ENCODE results near the gene TIMP2.
"Not testable (repeated sequence)": the region's sequence is repeated elsewhere in the genome, so short reads cannot be mapped to it uniquely, and the experiment has no call there.

The TIMP2 gene

GRCh38 chr17:78885956-78886355 lies 39.2 kb downstream of the TIMP2 start:
- no peak for DNase-seq

DNA sequence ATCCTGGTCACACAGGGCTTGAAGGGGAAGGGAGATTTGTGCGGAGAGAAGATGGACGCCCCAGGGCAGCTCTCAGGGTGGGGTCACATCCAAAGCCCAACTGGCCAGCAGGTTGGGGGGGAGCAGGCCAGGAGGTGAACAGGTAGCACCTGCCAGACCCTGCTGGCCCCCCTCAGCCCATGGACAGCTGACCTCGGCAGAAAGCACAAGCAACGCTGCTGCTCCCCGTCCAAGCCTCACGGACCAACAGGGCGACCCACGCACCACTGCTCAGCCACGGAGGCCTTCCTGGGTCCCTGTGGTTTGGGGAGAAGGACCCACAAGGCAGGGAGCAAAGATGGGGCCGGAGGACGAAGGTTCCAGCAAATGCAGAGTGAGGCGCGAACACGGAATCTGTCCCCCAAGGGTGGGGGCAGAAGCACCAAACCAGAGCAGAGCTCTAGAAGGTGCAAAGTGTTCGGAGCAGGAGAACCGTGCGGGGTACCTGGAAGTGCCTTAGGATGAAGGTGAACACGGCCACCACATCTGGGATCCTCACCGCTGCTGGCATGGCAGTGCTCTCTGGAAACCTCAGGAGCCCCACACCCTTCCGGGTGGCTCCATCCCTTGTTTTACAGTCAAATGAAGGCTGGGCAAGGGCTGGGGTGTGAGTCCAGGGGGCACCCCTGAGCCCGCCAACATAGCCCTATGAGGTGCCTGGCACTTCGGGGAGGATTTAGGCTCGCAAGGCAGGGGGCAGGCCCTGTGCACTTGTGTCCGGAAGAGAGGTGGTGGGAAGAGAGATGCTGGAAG lies 40.1 kb downstream of the TIMP2 start:
- no peak for DNase-seq

GRCh38 chr17:78884148-78884825 lies 40.9 kb downstream of the TIMP2 start:
- DNase-seq = no peak

GRCh38 chr17:78883533-78884131 lies 41.6 kb downstream of the TIMP2 start:
- peak; percentile 91 for DNase-seq

DNA sequence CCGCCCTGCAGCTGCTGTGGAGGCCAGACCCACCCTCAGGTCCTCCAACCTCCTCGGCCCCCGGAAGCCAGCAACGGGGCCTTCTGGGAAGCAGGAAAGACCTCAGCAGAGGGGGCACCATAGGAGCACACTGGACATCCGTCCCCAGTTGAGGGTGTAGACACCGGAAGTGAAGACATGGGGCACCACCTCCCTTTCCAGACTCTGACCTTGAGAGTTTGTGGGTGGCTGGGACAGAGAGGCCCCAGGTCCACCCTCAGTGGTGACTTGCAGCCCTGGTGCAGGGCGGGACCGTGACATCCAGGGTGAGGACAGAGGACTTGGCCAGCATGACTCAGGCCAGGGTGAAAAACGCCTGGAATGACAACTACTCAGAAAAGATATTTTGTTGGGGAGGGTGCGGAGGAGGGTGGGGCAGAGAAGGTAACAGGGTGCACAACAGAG lies 42.1 kb downstream of the TIMP2 start:
- DNase-seq = no peak

DNA sequence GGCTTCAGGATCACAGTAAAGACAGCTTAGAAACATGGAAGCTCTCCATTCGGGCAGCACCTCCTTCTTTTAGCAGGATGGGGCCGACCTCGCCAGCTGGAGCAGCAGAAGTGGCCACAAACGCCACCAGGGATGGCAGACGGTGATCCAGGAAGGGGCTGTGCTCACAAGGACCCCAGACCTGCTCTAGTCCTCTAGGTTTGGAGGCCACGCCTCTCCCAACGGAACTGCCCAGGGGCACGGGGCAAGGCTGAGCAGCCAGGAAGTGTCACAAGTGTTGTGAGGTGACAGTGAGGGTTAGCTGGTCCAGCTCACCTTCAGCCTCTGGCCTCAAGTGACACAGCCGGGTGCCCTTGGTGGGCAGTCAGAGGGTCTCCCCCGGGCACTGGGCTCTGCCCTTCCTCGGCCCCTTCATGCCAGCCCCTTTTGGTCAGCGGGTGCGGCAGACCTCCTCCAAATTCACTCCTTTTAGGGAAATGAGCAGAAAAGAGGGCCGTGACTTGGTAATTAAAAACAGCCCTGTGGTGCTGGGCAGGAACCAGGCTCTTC lies 42.6 kb downstream of the TIMP2 start:
- no peak for DNase-seq

GRCh38 chr17:78879635-78880186 lies 45.5 kb downstream of the TIMP2 start:
- no peak for DNase-seq

GRCh38 chr17:78878871-78879527 lies 46.2 kb downstream of the TIMP2 start:
- DNase-seq = no peak

DNA sequence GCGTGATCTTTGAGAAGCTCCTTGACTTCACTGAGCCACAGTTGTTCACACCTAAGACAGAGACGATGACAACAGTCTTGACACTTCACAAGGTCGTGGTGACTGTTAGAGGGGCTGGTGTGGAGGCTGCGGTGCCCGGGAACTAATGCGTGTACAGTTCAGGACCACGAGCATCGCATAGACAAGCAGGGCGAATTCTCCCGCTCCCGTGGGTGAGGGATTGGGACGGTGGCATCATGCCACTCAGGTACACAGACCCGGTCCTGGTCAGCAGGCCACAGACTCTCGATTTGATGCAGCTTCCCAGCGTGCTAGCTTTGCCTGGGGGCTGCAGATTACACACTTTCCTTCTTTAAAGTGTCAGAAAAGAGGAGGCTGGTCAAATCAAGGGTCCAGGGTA lies 46.9 kb downstream of the TIMP2 start:
- no peak for DNase-seq

DNA sequence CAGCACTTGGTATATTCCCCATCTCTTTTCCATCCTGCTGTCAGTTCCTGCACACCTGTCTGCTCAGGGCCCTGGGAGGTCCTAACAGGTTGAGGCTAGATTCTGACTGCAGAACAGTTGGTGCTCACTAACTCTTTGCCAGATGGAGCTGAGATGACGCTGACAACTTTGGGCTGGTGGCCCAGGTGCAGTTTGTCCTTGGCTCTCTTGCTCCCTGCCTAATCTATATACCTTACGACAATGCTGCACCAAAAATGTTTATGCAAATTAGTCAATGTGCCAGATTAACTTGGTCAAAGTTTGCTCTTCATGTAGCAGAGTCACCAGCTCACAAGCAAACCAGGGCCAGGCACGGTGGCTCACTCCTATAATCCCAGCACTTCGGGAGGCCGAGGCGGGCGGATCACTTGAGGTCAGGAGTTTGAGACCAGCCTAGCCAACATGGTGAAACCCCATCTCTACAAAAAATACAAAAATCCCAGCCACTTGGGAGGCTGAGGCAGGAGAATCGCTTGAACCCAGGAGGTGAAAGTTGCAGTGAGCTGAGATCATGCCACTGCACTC lies 48.2 kb downstream of the TIMP2 start:
- not testable (repeated sequence) for DNase-seq

DNA sequence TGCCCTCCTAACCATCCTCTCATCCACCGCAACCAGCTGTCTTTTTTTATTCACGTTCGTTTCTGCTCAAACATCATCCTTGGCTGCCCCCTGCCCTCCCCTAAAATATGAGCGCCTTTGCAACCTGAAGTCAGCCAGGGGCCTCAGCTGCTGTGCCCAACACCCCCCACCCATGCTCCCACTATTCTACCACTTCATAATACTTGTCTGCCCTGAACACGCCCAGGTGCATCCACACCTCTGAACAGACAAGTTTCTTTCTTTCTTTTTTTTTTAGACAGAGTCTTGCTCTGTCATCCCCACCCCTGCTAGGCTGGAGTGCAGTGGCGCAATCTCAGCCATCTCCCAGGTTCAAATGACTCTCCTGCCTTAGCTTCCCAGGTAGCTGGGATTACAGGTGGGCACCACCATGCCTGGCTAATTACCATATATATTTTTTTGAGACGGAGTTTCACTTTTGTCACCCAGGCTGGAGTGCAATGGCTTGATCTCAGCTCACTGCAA lies 49.0 kb downstream of the TIMP2 start:
- DNase-seq = no peak

DNA sequence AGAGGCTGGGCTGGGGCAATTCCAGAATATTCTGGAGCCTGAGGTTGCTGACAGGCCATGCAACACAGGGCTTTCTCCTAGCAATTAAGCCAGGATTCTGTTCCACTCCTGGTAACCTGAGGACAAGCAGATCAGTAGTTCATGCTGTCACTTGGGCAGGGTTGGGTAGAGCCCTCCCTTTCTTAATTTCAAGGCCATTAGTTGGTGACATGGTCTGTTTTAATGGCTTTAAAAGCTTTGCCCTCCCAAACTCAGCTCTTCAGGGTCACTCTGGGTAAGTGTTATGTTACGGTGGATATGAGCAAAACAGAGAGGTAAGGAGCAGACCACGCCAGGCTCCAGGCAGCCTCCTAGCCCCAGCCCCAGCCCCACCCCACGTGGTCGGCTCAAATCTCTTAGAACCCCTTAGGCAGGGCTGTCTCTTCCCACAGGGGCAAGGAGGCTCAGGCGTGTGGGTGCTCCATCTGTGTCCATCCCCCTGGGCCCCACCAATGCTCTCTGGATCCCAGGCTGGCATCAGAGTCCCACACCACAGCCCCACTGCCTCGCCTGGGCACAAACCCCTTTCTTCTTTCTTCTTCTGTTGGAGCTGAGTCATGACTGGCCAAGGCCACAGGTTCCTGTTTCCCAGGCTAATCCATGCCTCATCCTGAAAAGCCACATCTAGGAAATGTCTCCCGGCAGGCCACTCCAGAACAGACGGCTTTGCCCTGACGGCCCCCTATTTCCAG lies 49.7 kb downstream of the TIMP2 start:
- no peak for DNase-seq

DNA sequence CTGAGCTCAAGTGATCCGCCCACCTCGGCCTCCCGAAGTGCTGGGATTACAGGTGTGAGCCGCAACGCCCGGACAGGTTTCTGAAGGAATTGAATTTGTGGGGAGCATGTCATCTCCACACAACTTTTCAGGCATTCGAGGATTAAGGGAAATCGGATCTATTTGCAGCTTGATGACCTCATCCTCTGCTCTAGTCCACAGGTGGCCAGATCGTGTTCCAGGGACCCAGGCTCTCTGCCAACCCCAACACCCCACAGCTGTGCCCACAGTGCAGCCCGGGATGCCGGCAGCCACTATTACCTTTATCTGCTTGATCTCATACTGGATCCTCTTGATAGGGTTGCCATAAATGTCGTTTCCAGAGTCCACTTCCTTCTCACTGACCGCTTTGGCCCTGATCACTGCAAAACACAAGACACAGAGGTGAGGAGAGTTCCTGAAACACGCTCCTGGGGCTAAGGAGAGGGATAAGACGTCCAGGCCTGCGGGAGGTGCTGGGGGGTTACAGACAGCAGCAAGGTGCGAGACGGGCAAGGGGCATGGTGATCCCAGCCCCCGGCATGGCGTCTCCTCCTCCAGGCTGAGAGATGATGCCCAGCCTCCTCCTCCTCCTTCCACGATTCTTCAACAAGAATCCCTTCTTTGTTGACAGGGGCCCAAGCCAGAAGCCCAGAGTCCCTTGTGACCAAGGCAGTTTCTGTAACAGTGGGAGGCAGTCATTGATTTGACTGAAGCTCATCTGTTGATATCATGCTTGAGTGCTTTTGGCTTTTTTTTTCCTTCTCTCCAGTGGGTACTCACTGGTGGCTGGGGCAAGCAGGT lies 51.5 kb downstream of the TIMP2 start:
- peak; percentile 77 for DNase-seq

- DNase-seq = no peak
Observed at GRCh38 chr17:78872486-78872885, 52.7 kb downstream of the TIMP2 start.

GRCh38 chr17:78870621-78871020 lies 54.6 kb downstream of the TIMP2 start:
- no peak for DNase-seq

- no peak for DNase-seq
Observed at GRCh38 chr17:78868391-78868790, 56.8 kb downstream of the TIMP2 start.

GRCh38 chr17:78867046-78867445 lies 58.1 kb downstream of the TIMP2 start:
- DNase-seq = not testable (repeated sequence)

DNA sequence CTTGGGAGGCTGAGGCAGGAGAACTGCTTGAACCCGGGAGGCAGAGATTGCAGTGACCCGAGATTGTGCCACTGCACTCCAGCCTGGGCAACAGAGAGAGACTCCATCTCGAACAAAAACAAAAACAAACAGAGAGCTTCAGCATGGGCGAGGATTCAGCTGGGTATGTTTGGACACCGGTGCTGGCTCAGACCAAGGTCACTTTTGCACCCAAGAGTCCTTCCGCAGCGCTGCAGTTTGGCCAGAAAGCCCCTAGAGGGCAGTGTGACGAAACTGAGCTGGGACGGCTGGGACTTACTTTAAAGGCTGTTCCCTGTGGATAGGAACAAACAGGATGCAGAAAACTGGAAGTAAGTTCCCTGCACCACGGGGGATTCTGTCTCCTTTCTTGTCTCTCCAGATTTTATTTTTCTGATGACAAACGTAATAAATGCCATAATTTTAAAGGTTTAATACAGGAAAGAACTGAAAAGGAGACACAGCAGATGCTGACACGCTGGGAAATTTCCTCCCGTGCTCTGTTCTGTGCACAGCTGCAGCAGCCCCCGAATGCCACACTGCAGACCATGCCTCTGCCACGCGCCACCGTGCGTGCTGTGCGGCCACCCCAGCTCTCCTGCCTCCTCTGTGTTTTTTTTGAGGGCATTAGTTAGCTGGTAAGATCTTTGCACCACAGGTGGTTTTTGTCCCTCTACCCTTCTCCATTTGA lies 59.4 kb downstream of the TIMP2 start:
- peak; percentile 64 for DNase-seq

DNA sequence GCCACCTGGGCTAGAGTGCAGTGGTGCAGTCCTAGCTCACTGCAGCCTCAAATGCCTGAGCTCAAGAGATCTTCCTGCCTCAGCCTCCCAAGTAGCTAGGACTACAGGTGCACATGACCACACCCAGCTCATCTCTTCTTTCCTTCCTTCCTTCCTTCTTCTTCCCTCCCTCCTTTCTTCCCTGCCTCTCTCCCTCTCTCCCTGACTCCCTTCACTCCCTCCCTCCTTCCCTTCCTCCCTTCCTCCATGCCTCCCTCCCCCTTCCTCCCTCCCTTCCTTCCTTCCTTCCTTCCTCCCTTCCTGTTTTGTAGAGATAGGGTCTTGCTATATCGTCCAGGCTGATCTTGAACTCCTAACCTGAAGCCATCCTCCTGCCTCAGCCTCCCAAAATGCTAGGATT lies 61.1 kb downstream of the TIMP2 start:
- no peak for DNase-seq

Measured in COR-L47 (cell line).